T-helper 2 cell treated with Interferon-gamma antibody and Interleukin-4, amounts not matched to agents 100 ng/mL and 5 ng/mL, for 36 hours (primary cell): Measurements from ENCODE around the gene TUBAL3. TPM values are rescaled to one million over a fixed set of nuclear protein-coding genes. Genes with fewer than 3 reads are reported as not detected.

Source experiments
- intact Hi-C: fragments of 100-400 bp; cut with micrococcal nuclease; formaldehyde crosslinking; loops from one replicate; pipeline ENCODE4 v1.15.1; 2023
- total RNA-seq: library from RNA; stranded (reverse); gene quantifications from 2 replicates; pipeline ENCODE4 v1.2.3, GENCODE V29; 2022

TUBAL3 gene
- total RNA-seq, 1 donor from 2014 or later, result not detected

- intact Hi-C loops, result no loop called here
These were observed 59.9 kb downstream of the TUBAL3 start for GRCh38 chr10:5344746-5345145.

DNA sequence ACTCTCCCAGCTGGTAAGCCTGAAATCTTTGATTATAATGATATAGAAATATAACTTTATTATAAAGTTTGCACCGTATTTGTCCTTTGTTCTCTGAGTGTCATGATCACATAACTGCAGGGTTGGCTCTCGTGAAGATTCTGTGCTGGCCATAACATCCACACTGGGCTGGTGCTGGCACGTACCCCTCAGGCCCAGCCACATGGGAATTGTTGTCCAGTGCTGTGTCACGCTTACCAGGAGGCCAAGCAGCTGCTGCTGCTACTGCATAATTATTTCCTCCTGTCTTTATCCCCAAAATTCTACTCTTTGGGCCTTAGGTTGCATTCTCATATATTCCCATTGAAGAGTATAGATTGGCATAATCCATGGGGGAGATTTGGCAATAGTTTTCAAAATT, 60.6 kb downstream of the TUBAL3 start:
- intact Hi-C loops, result no loop called here

DNA sequence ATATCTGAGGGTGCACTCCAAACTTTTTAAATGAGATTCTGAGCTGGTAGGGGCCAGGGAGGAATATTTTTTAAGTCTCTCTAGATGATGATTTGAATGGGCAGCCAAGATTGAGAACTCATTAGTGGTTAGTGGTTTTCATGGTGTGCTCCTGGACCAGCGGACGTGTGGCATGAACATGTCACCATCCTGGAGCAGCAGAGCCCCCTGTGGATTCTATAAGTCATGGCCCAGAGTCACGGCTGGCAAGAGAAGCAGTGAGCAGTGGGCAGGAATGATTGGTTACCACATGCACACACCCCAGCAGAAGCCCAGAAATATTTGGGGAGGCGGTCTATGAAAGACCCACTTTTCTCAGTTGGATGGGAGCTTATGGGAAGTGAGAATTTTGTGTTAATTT, 61.1 kb downstream of the TUBAL3 start:
- intact Hi-C loops, result no loop called here

Other genes starting within 250 kb of the TUBAL3 start
- gene AKR1C8, start 219.7 kb downstream of the TUBAL3 start, total RNA-seq, result 0.20 and 0.23 TPM in 2 replicates
- gene AKR1C4, start 208.0 kb downstream of the TUBAL3 start, total RNA-seq, result not detected in 2 replicates
- not detected in 2 replicates for gene UCN3, start 39.9 kb downstream of the TUBAL3 start, total RNA-seq
- gene NET1, start 7.7 kb upstream of the TUBAL3 start, total RNA-seq, result 47.9 and 51.4 TPM in 2 replicates
- not detected in 2 replicates for gene CALML5, start 94.7 kb upstream of the TUBAL3 start, total RNA-seq
- not detected in 2 replicates for gene CALML3, start 120.1 kb upstream of the TUBAL3 start, total RNA-seq